HepG2 (cell line): ENCODE measurements around the gene GRB2. TPM values are rescaled to one million over a fixed set of nuclear protein-coding genes. Genes with fewer than 3 reads are reported as not detected.

ENCODE experiments used
- BCL6 ChIP-seq: IDR thresholded peaks from 2 replicates; pipeline ENCODE4 v1.6.1; 2016; ENCODE audit warnings: missing genetic modification reagents, missing compliant biosample characterization
- FOXC1 ChIP-seq: sonication (generic); formaldehyde crosslinking; IDR thresholded peaks from 2 replicates; pipeline ENCODE4 v1.8.0; 2022; ENCODE audit warnings: mild to moderate bottlenecking, missing genetic modification reagents, borderline replicate concordance
- HDAC2 ChIP-seq: sonication (generic); formaldehyde crosslinking; IDR thresholded peaks from 2 replicates; pipeline ENCODE4 v1.4.0; 2020; ENCODE audit warnings: missing genetic modification reagents
- KDM2A ChIP-seq: sonication (generic); formaldehyde crosslinking; IDR thresholded peaks from 2 replicates; pipeline ENCODE4 v1.4.0; 2020; ENCODE audit warnings: low read depth, missing genetic modification reagents, borderline replicate concordance
- RXRA ChIP-seq: sonication (generic); formaldehyde crosslinking; IDR thresholded peaks from 2 replicates; pipeline ENCODE4 v1.5.1; 2020; ENCODE audit warnings: missing genetic modification reagents
- SMC3 ChIP-seq: IDR thresholded peaks from 2 replicates; pipeline ENCODE4 v1.6.1; 2011; ENCODE audit warnings: low read length, improper control_type of control experiment
- SOX13 ChIP-seq, 3 experiments: fragments of 450-650 bp in 1 of 3; sonication (generic) in 1 of 3; formaldehyde crosslinking in 1 of 3; IDR thresholded peaks in 2 of 3; conservative IDR thresholded peaks in 1 of 3; 2 replicates each; pipeline versions ENCODE4 v1.5.0 to v1.6.1; 2016 to 2020; ENCODE audit warnings: antibody characterized with exemption in 1 of 3, mild to moderate bottlenecking in 1 of 3, missing compliant biosample characterization in 1 of 3, missing genetic modification reagents in 1 of 3, moderate library complexity in 1 of 3
- ZBTB3 ChIP-seq: sonication (generic); formaldehyde crosslinking; IDR thresholded peaks from 2 replicates; pipeline ENCODE4 v1.4.0; 2020; ENCODE audit warnings: low read depth, mild to moderate bottlenecking, moderate library complexity, missing genetic modification reagents, borderline replicate concordance
- ZNF552 ChIP-seq: sonication (generic); formaldehyde crosslinking; IDR thresholded peaks from 2 replicates; pipeline ENCODE4 v1.9.0; 2022; ENCODE audit warnings: missing genetic modification reagents, mild to moderate bottlenecking, borderline replicate concordance
- ZNF644 ChIP-seq: IDR thresholded peaks from 2 replicates; pipeline ENCODE4 v1.6.1; 2016; ENCODE audit warnings: low read depth
- ZNF891 ChIP-seq: sonication (generic); formaldehyde crosslinking; IDR thresholded peaks from 2 replicates; pipeline ENCODE4 v1.5.0; 2020; ENCODE audit warnings: mild to moderate bottlenecking, missing genetic modification reagents
- polyA plus RNA-seq, 8 experiments: library from polyadenylated mRNA; depleted of rRNA in 3 of 8; stranded (reverse) in 7 of 8; unstranded in 1 of 8; fragments of >200 nt; fragmentation: Illumina TruSeq in 4 of 8; extraction: Trizol in 4 of 8; gene quantifications; 2 replicates each; pipeline versions ENCODE4 v1.2.1 to v1.2.3, GENCODE V29; 2011 to 2016; ENCODE audit warnings: low read depth in 4 of 8, missing spikeins in 1 of 8, mixed read lengths in 1 of 8; ENCODE audit not compliant: insufficient read depth in 1 of 8
- total RNA-seq, 5 experiments: library from RNA; depleted of rRNA; stranded (reverse); fragments of >200 nt; fragmentation: Illumina TruSeq; extraction: Trizol; gene quantifications; 2 replicates each; pipeline ENCODE4 v1.2.3, GENCODE V29; 2016; ENCODE audit warnings: low read depth in 1 of 5
- TF ChIP-seq, protein P1 (sequence below): sonication (generic); formaldehyde crosslinking; IDR thresholded peaks from 2 replicates; pipeline ENCODE4 v1.5.0; 2020; ENCODE audit warnings: mild to moderate bottlenecking, missing genetic modification reagents
- TF ChIP-seq, protein P2 (sequence below), 2 experiments: fragments of 450-650 bp in 1 of 2; sonication (generic) in 1 of 2; formaldehyde crosslinking; IDR thresholded peaks; 2 replicates each; pipeline versions ENCODE4 v1.5.0 to v1.8.0; 2020 to 2022; ENCODE audit warnings: mild to moderate bottlenecking in 1 of 2, missing genetic modification reagents in 1 of 2
- TF ChIP-seq, protein P3 (sequence below): conservative IDR thresholded peaks from 2 replicates; pipeline ENCODE4 v1.6.1; 2018; ENCODE audit warnings: missing genetic modification reagents
- TF ChIP-seq, protein P4 (sequence below): IDR thresholded peaks from 2 replicates; pipeline ENCODE4 v1.4.0; 2020; ENCODE audit warnings: mild to moderate bottlenecking, missing genetic modification reagents

Gene GRB2
- total and polyA plus RNA-seq, 2 of the 13 experiments (the other 11 are each of a cell fraction or from before 2014, with no cell fraction given): 84.6 to 92.3 TPM

DNA sequence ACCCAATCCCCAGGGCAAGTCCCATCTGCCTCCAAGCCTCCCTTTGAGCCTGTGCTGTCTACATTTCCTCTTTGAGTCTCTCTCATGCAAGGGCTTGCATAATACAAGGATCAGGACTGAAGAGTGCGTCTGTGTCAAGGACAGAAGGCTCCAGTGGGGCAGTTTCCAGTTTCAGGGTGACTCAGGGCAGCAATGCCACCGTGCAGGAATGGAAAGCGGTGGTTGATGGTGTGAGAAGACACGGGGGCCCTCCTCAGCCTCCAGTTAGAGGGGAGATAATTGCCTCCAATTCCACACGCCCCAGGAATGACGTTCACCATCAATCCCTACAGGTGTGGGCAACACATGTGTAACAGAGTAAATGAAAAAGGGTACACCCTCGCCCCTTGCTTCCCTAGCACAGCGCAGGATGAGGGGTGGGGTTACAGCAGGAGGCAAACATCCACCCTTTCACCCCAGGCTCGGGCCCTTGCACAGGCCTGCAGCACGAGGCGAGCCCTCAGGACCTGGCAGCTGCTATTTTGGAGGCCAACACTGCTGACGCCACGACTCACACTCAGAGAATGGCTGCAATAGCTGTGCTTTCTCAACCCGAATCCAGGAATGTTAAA, 91.4 kb downstream of the GRB2 start (continued):
- TF ChIP-seq, protein P1, sequence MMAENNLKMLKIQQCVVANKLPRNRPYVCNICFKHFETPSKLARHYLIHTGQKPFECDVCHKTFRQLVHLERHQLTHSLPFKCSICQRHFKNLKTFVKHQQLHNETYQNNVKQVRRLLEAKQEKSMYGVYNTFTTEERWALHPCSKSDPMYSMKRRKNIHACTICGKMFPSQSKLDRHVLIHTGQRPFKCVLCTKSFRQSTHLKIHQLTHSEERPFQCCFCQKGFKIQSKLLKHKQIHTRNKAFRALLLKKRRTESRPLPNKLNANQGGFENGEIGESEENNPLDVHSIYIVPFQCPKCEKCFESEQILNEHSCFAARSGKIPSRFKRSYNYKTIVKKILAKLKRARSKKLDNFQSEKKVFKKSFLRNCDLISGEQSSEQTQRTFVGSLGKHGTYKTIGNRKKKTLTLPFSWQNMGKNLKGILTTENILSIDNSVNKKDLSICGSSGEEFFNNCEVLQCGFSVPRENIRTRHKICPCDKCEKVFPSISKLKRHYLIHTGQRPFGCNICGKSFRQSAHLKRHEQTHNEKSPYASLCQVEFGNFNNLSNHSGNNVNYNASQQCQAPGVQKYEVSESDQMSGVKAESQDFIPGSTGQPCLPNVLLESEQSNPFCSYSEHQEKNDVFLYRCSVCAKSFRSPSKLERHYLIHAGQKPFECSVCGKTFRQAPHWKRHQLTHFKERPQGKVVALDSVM (CRISPR knock-in tag): peak; percentile 91
- TF ChIP-seq, protein P2, sequence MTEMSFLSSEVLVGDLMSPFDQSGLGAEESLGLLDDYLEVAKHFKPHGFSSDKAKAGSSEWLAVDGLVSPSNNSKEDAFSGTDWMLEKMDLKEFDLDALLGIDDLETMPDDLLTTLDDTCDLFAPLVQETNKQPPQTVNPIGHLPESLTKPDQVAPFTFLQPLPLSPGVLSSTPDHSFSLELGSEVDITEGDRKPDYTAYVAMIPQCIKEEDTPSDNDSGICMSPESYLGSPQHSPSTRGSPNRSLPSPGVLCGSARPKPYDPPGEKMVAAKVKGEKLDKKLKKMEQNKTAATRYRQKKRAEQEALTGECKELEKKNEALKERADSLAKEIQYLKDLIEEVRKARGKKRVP (CRISPR knock-in tag; IDR thresholded peaks at IDR 0.05): peak in 1 of 2 experiments; percentile 28; a peak in 1 of 4 replicates
- TF ChIP-seq ZNF552 (0 out of 2 replicates have a peak, but pooled peaks have one; percentile 38), HDAC2 (CRISPR knock-in tag) (no peak), ZNF891 (CRISPR knock-in tag) (peak; percentile 57; the same call in 1 of the 2 replicates), SMC3 (peak; percentile 24; the same call in 1 of the 2 replicates), FOXC1 (peak; percentile 66; the same call in 1 of the 2 replicates), ZBTB3 (no peak), RXRA (peak; percentile 49; the same call in 1 of the 2 replicates), ZNF644 (CRISPR knock-in tag) (peak; percentile 64; the same call in 1 of the 2 replicates), SOX13 (IDR thresholded peaks at IDR 0.05) (no peak), SOX13 (CRISPR knock-in tag; conservative IDR thresholded peaks at IDR 0.05 in 1 of 2, IDR thresholded peaks at IDR 0.05 in 1 of 2) (peak in 1 of 2 experiments; percentile 54; a peak in 2 of 4 replicates), KDM2A (CRISPR knock-in tag) (0 out of 2 replicates have a peak, but pooled peaks have one; percentile 14), BCL6 (CRISPR knock-in tag) (peak; percentile 52; the same call in 1 of the 2 replicates)
- TF ChIP-seq, protein P3, sequence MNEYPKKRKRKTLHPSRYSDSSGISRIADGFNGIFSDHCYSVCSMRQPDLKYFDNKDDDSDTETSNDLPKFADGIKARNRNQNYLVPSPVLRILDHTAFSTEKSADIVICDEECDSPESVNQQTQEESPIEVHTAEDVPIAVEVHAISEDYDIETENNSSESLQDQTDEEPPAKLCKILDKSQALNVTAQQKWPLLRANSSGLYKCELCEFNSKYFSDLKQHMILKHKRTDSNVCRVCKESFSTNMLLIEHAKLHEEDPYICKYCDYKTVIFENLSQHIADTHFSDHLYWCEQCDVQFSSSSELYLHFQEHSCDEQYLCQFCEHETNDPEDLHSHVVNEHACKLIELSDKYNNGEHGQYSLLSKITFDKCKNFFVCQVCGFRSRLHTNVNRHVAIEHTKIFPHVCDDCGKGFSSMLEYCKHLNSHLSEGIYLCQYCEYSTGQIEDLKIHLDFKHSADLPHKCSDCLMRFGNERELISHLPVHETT (CRISPR knock-in tag): no peak
- TF ChIP-seq, protein P4, sequence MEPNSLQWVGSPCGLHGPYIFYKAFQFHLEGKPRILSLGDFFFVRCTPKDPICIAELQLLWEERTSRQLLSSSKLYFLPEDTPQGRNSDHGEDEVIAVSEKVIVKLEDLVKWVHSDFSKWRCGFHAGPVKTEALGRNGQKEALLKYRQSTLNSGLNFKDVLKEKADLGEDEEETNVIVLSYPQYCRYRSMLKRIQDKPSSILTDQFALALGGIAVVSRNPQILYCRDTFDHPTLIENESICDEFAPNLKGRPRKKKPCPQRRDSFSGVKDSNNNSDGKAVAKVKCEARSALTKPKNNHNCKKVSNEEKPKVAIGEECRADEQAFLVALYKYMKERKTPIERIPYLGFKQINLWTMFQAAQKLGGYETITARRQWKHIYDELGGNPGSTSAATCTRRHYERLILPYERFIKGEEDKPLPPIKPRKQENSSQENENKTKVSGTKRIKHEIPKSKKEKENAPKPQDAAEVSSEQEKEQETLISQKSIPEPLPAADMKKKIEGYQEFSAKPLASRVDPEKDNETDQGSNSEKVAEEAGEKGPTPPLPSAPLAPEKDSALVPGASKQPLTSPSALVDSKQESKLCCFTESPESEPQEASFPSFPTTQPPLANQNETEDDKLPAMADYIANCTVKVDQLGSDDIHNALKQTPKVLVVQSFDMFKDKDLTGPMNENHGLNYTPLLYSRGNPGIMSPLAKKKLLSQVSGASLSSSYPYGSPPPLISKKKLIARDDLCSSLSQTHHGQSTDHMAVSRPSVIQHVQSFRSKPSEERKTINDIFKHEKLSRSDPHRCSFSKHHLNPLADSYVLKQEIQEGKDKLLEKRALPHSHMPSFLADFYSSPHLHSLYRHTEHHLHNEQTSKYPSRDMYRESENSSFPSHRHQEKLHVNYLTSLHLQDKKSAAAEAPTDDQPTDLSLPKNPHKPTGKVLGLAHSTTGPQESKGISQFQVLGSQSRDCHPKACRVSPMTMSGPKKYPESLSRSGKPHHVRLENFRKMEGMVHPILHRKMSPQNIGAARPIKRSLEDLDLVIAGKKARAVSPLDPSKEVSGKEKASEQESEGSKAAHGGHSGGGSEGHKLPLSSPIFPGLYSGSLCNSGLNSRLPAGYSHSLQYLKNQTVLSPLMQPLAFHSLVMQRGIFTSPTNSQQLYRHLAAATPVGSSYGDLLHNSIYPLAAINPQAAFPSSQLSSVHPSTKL (CRISPR knock-in tag): peak; percentile 72
